SU-DHL-6 (cell line): Measurements from ENCODE around the gene ADAMTS4.

Source experiments
- H2AFZ ChIP-seq: fragments of 200-600 bp; sonication (generic); 2 replicates; pipeline ENCODE4 v1.6.1; 2014; ENCODE audit warnings: low read depth, mild to moderate bottlenecking, moderate library complexity, mixed read lengths, antibody characterized with exemption, low read length; ENCODE audit not compliant: severe bottlenecking
- H3F3A ChIP-seq: fragments of 200-600 bp; shearing (Covaris generic); 2 replicates; pipeline ENCODE4 v1.6.0; 2016; ENCODE audit warnings: antibody characterized with exemption, mild to moderate bottlenecking; ENCODE audit not compliant: insufficient read depth
- H3K27ac ChIP-seq: fragments of 200-600 bp; sonication (generic); 2 replicates; pipeline ENCODE4 v1.5.1; 2016; ENCODE audit warnings: low read depth, mild to moderate bottlenecking, low read length, moderate library complexity, mixed read lengths
- H3K27me3 ChIP-seq: fragments of 200-600 bp; sonication (generic), shearing (Covaris generic); 2 replicates; pipeline ENCODE4 v1.6.0; 2014; ENCODE audit warnings: mild to moderate bottlenecking, low read length
- H3K36me3 ChIP-seq: fragments of 200-600 bp; sonication (generic); 2 replicates; pipeline ENCODE4 v1.6.1; 2014; ENCODE audit warnings: mild to moderate bottlenecking, low read length, mixed read lengths
- H3K4me2 ChIP-seq: fragments of 300-600, 200-600 bp; shearing (Covaris generic), sonication (generic); 2 replicates; pipeline ENCODE4 v1.6.0; 2014; ENCODE audit warnings: low read length, low read depth, mild to moderate bottlenecking; ENCODE audit not compliant: poor library complexity, severe bottlenecking
- H3K4me3 ChIP-seq: fragments of 200-600 bp; sonication (generic); 2 replicates; pipeline ENCODE4 v1.5.1; 2014; ENCODE audit warnings: antibody characterized with exemption, low read length, mild to moderate bottlenecking, mixed read lengths; ENCODE audit not compliant: insufficient read depth, poor library complexity, severe bottlenecking
- H3K79me2 ChIP-seq: fragments of 200-600 bp; sonication (generic); 2 replicates; pipeline ENCODE4 v1.6.1; 2014; ENCODE audit warnings: mild to moderate bottlenecking, low read length, moderate library complexity; ENCODE audit not compliant: insufficient read depth
- H3K9ac ChIP-seq: fragments of 200-600 bp; sonication (generic); 2 replicates; pipeline ENCODE4 v1.7.0; 2014; ENCODE audit warnings: mild to moderate bottlenecking, low read length
- H3K9me2 ChIP-seq: fragments of 200-600 bp; sonication (generic); replicated peaks from 2 replicates; pipeline ENCODE4 v1.6.1; 2014; ENCODE audit warnings: low read length; ENCODE audit not compliant: insufficient read depth
- H3K9me3 ChIP-seq: fragments of 200-600 bp; sonication (generic); 2 replicates; pipeline ENCODE4 v1.6.1; 2014; ENCODE audit warnings: low read length, mixed read lengths; ENCODE audit not compliant: insufficient read depth
- H4K20me1 ChIP-seq: fragments of 200-600 bp; sonication (generic); 2 replicates; pipeline ENCODE4 v1.6.1; 2014; ENCODE audit warnings: low read depth, mild to moderate bottlenecking, antibody characterized with exemption, low read length, moderate library complexity, mixed read lengths
- CTCF ChIP-seq: fragments of 200-600 bp; sonication (generic); IDR thresholded peaks from one replicate; pipeline ENCODE4 v1.5.1; 2017; ENCODE audit warnings: antibody characterized with exemption, mild to moderate bottlenecking, low read length, moderate library complexity; ENCODE audit not compliant: insufficient read depth, poor library complexity, severe bottlenecking
- EZH2phosphoT487 ChIP-seq: fragments of 200-600 bp; sonication (generic), shearing (Covaris generic); conservative IDR thresholded peaks from 2 replicates; pipeline ENCODE4 v1.6.1; 2018; ENCODE audit warnings: mild to moderate bottlenecking, antibody characterized with exemption, low read length, moderate library complexity, mixed read lengths

The ADAMTS4 gene

GRCh38 chr1:161187311-161187710 is 11.5 kb downstream of the ADAMTS4 start:
- H3K4me2 ChIP-seq: no peak overlapping the region
- no peaks in the 10 kb centered on the region for H3K36me3 ChIP-seq
- H3K4me3 ChIP-seq: no peak overlapping the region
- H3K27ac ChIP-seq: no peak overlapping the region
- H3K9me2 ChIP-seq: no peaks in the 10 kb centered on the region
- TF ChIP-seq CTCF (no peak), EZH2phosphoT487 (no peak)
- H4K20me1 ChIP-seq: no peaks in the 10 kb centered on the region
- no peaks in the 10 kb centered on the region for H3K9me3 ChIP-seq
- no peak overlapping the region for H2AFZ ChIP-seq
- peaks cover 4% of the 10 kb centered on the region; the same call in 1 of the 2 replicates for H3F3A ChIP-seq
- H3K79me2 ChIP-seq: no peaks in the 10 kb centered on the region
- H3K9ac ChIP-seq: no peak overlapping the region
- no peaks in the 10 kb centered on the region for H3K27me3 ChIP-seq

GRCh38 chr1:161185732-161186311 is 13.0 kb downstream of the ADAMTS4 start:
- peak overlapping the region; percentile 46 for H3K27ac ChIP-seq
- H3K9me2 ChIP-seq: no peaks in the 10 kb centered on the region
- H3K4me3 ChIP-seq: peak overlapping the region; percentile 9
- no peaks in the 10 kb centered on the region for H4K20me1 ChIP-seq
- no peaks in the 10 kb centered on the region for H3K9me3 ChIP-seq
- no peaks in the 10 kb centered on the region for H3K27me3 ChIP-seq
- H3F3A ChIP-seq: peaks cover 4% of the 10 kb centered on the region; the same call in 1 of the 2 replicates
- H2AFZ ChIP-seq: peak overlapping the region; percentile 66
- H3K9ac ChIP-seq: no peak overlapping the region
- H3K4me2 ChIP-seq: peak overlapping the region; percentile 46
- no peaks in the 10 kb centered on the region for H3K79me2 ChIP-seq
- TF ChIP-seq CTCF: no peak
- no peak for TF ChIP-seq EZH2phosphoT487
- H3K36me3 ChIP-seq: no peaks in the 10 kb centered on the region

GRCh38 chr1:161185282-161185682 is 13.6 kb downstream of the ADAMTS4 start:
- H3K4me3 ChIP-seq: no peak overlapping the region
- no peaks in the 10 kb centered on the region for H3K9me3 ChIP-seq
- peaks cover 4% of the 10 kb centered on the region; the same call in 1 of the 2 replicates for H3F3A ChIP-seq
- TF ChIP-seq CTCF (no peak), EZH2phosphoT487 (no peak)
- no peaks in the 10 kb centered on the region for H3K79me2 ChIP-seq
- peak overlapping the region; percentile 46 for H3K4me2 ChIP-seq
- no peaks in the 10 kb centered on the region for H3K36me3 ChIP-seq
- no peaks in the 10 kb centered on the region for H4K20me1 ChIP-seq
- peak overlapping the region; percentile 66 for H2AFZ ChIP-seq
- H3K27ac ChIP-seq: peak overlapping the region; percentile 46
- H3K9me2 ChIP-seq: no peaks in the 10 kb centered on the region
- no peak overlapping the region for H3K9ac ChIP-seq
- H3K27me3 ChIP-seq: no peaks in the 10 kb centered on the region
